HEK293 (cell line): ENCODE results near the gene DNAL4.

Experiments
- AEBP2 ChIP-seq: fragments of 450-650 bp; formaldehyde crosslinking; IDR thresholded peaks from 2 replicates; pipeline ENCODE4 v1.5.1; 2016; ENCODE audit warnings: missing biosample characterization, missing genetic modification characterization, borderline replicate concordance
- CTCF ChIP-seq: fragments of 450-650 bp; formaldehyde crosslinking; IDR thresholded peaks from 2 replicates; pipeline ENCODE4 v1.5.1; 2016; ENCODE audit warnings: missing biosample characterization, missing genetic modification characterization
- FEZF1 ChIP-seq: fragments of 450-650 bp; formaldehyde crosslinking; IDR thresholded peaks from 2 replicates; pipeline ENCODE4 v1.5.1; 2016; ENCODE audit warnings: missing biosample characterization, missing genetic modification characterization
- GLIS1 ChIP-seq: fragments of 450-650 bp; formaldehyde crosslinking; IDR thresholded peaks from 2 replicates; pipeline ENCODE4 v1.5.1; 2016; ENCODE audit warnings: missing biosample characterization, missing genetic modification characterization
- KLF7 ChIP-seq: fragments of 450-650 bp; formaldehyde crosslinking; IDR thresholded peaks from 2 replicates; pipeline ENCODE4 v1.5.1; 2016; ENCODE audit warnings: missing biosample characterization, missing genetic modification characterization, borderline replicate concordance
- OVOL3 ChIP-seq: fragments of 450-650 bp; formaldehyde crosslinking; IDR thresholded peaks from 2 replicates; pipeline ENCODE4 v1.5.1; 2016; ENCODE audit warnings: missing biosample characterization, missing genetic modification characterization
- PATZ1 ChIP-seq: fragments of 450-650 bp; formaldehyde crosslinking; IDR thresholded peaks from 2 replicates; pipeline ENCODE4 v1.5.1; 2016; ENCODE audit warnings: missing biosample characterization, missing genetic modification characterization
- PRDM4 ChIP-seq: fragments of 450-650 bp; formaldehyde crosslinking; IDR thresholded peaks from 2 replicates; pipeline ENCODE4 v1.5.1; 2017; ENCODE audit warnings: missing biosample characterization, missing genetic modification characterization
- SP7 ChIP-seq: fragments of 450-650 bp; formaldehyde crosslinking; IDR thresholded peaks from 2 replicates; pipeline ENCODE4 v1.5.1; 2016; ENCODE audit warnings: missing biosample characterization, missing genetic modification characterization
- ZBTB11 ChIP-seq: fragments of 450-650 bp; formaldehyde crosslinking; conservative IDR thresholded peaks from 2 replicates; pipeline ENCODE4 v1.5.1; 2016; ENCODE audit warnings: low read depth, missing biosample characterization, missing genetic modification characterization
- ZBTB17 ChIP-seq: fragments of 450-650 bp; formaldehyde crosslinking; IDR thresholded peaks from 2 replicates; pipeline ENCODE4 v1.5.1; 2016; ENCODE audit warnings: missing biosample characterization, missing genetic modification characterization
- ZBTB44 ChIP-seq: fragments of 450-650 bp; IDR thresholded peaks from 2 replicates; pipeline ENCODE4 v1.5.1; 2018; ENCODE audit warnings: missing biosample characterization, mild to moderate bottlenecking, missing genetic modification characterization
- ZBTB48 ChIP-seq: fragments of 450-650 bp; formaldehyde crosslinking; IDR thresholded peaks from 2 replicates; pipeline ENCODE4 v1.5.1; 2016; ENCODE audit warnings: missing biosample characterization, missing genetic modification characterization
- ZFP37 ChIP-seq: fragments of 450-650 bp; formaldehyde crosslinking; IDR thresholded peaks from 2 replicates; pipeline ENCODE4 v1.5.1; 2016; ENCODE audit warnings: missing biosample characterization, missing genetic modification characterization
- ZNF138 ChIP-seq: fragments of 450-650 bp; formaldehyde crosslinking; IDR thresholded peaks from 2 replicates; pipeline ENCODE4 v1.5.1; 2016; ENCODE audit warnings: missing biosample characterization, missing genetic modification characterization, borderline replicate concordance
- ZNF23 ChIP-seq: fragments of 450-650 bp; formaldehyde crosslinking; IDR thresholded peaks from 2 replicates; pipeline ENCODE4 v1.5.1; 2016; ENCODE audit warnings: missing biosample characterization, missing genetic modification characterization, borderline replicate concordance
- ZNF324 ChIP-seq: fragments of 450-650 bp; formaldehyde crosslinking; IDR thresholded peaks from 2 replicates; pipeline ENCODE4 v1.5.1; 2016; ENCODE audit warnings: missing biosample characterization, missing genetic modification characterization
- ZNF354C ChIP-seq: fragments of 450-650 bp; formaldehyde crosslinking; IDR thresholded peaks from 2 replicates; pipeline ENCODE4 v1.5.1; 2016; ENCODE audit warnings: missing biosample characterization, missing genetic modification characterization, low read depth, borderline replicate concordance
- ZNF391 ChIP-seq: fragments of 450-650 bp; formaldehyde crosslinking; IDR thresholded peaks from 2 replicates; pipeline ENCODE4 v1.5.1; 2016; ENCODE audit warnings: low read depth, missing biosample characterization, missing genetic modification characterization, borderline replicate concordance
- ZNF394 ChIP-seq: fragments of 450-650 bp; formaldehyde crosslinking; IDR thresholded peaks from 2 replicates; pipeline ENCODE4 v1.5.1; 2016; ENCODE audit warnings: missing biosample characterization, missing genetic modification characterization, mild to moderate bottlenecking, moderate library complexity, borderline replicate concordance
- ZNF416 ChIP-seq: fragments of 450-650 bp; formaldehyde crosslinking; IDR thresholded peaks from 2 replicates; pipeline ENCODE4 v1.5.1; 2016; ENCODE audit warnings: missing biosample characterization, missing genetic modification characterization
- ZNF433 ChIP-seq: fragments of 450-650 bp; formaldehyde crosslinking; IDR thresholded peaks from 2 replicates; pipeline ENCODE4 v1.5.1; 2016; ENCODE audit warnings: missing biosample characterization, missing genetic modification characterization, low read depth
- ZNF510 ChIP-seq: fragments of 450-650 bp; formaldehyde crosslinking; IDR thresholded peaks from 2 replicates; pipeline ENCODE4 v1.5.1; 2018; ENCODE audit warnings: mild to moderate bottlenecking, missing genetic modification characterization, missing biosample characterization; ENCODE audit not compliant: insufficient replicate concordance
- ZNF544 ChIP-seq: fragments of 450-650 bp; formaldehyde crosslinking; IDR thresholded peaks from 2 replicates; pipeline ENCODE4 v1.5.0; 2017; ENCODE audit warnings: missing biosample characterization, missing genetic modification characterization
- ZNF596 ChIP-seq: fragments of 450-650 bp; IDR thresholded peaks from 2 replicates; pipeline ENCODE4 v1.5.0; 2018; ENCODE audit warnings: missing biosample characterization, mild to moderate bottlenecking, missing genetic modification characterization, moderate library complexity
- ZNF610 ChIP-seq: fragments of 450-650 bp; formaldehyde crosslinking; IDR thresholded peaks from 2 replicates; pipeline ENCODE4 v1.5.1; 2016; ENCODE audit warnings: missing biosample characterization, missing genetic modification characterization, borderline replicate concordance
- ZNF654 ChIP-seq: fragments of 450-650 bp; formaldehyde crosslinking; IDR thresholded peaks from 2 replicates; pipeline ENCODE4 v1.5.1; 2016; ENCODE audit warnings: low read depth, missing biosample characterization, missing genetic modification characterization

The DNAL4 gene

GRCh38 chr22:38802671-38803121 is 8.8 kb upstream of the DNAL4 start (continued):
- TF ChIP-seq FEZF1 (tag by site-specific recombination), result no peak
- TF ChIP-seq ZNF23 (tag by site-specific recombination), result no peak
- peak; percentile 61 for TF ChIP-seq GLIS1 (tag by site-specific recombination)
- TF ChIP-seq ZNF416 (tag by site-specific recombination), result 0 out of 2 replicates have a peak, but pooled peaks have one; percentile 30
- TF ChIP-seq ZNF510 (tag by site-specific recombination), result no peak
- TF ChIP-seq PRDM4 (tag by site-specific recombination), result no peak
- TF ChIP-seq AEBP2 (tag by site-specific recombination), result no peak
- TF ChIP-seq SP7 (tag by site-specific recombination), result peak; percentile 46; the same call in 1 of the 2 replicates
- no peak for TF ChIP-seq ZFP37
- TF ChIP-seq ZNF654, result no peak
- TF ChIP-seq ZBTB17 (tag by site-specific recombination), result peak; percentile 53; the same call in 1 of the 2 replicates
- TF ChIP-seq ZNF138 (tag by site-specific recombination), result no peak
- no peak for TF ChIP-seq ZNF596 (tag by site-specific recombination)
- no peak for TF ChIP-seq ZNF391 (tag by site-specific recombination)
- TF ChIP-seq ZNF324 (tag by site-specific recombination), result no peak
- TF ChIP-seq ZBTB11 (tag by site-specific recombination), result no peak
- no peak for TF ChIP-seq CTCF
- TF ChIP-seq ZNF433 (tag by site-specific recombination), result no peak
- no peak for TF ChIP-seq ZNF394 (tag by site-specific recombination)
- TF ChIP-seq OVOL3 (tag by site-specific recombination), result no peak
- no peak for TF ChIP-seq ZNF544
- TF ChIP-seq ZNF354C, result no peak
- peak; percentile 41; the same call in 1 of the 2 replicates for TF ChIP-seq PATZ1
- no peak for TF ChIP-seq ZNF610 (tag by site-specific recombination)
- TF ChIP-seq ZBTB48 (tag by site-specific recombination), result peak; percentile 67; the same call in 1 of the 2 replicates
- TF ChIP-seq ZBTB44, result no peak
- no peak for TF ChIP-seq KLF7 (tag by site-specific recombination)
